Stromal cell of bone marrow (primary cell): ENCODE data around the gene SELL.
"Not testable (repeated sequence)": the region's sequence is repeated elsewhere in the genome, so short reads cannot be mapped to it uniquely, and the experiment has no call there.

Source experiments
- DNase-seq: peaks from one replicate; pipeline ENCODE4 v3.0.0-alpha.2; 2012; ENCODE audit warnings: low read depth

Gene SELL

DNA sequence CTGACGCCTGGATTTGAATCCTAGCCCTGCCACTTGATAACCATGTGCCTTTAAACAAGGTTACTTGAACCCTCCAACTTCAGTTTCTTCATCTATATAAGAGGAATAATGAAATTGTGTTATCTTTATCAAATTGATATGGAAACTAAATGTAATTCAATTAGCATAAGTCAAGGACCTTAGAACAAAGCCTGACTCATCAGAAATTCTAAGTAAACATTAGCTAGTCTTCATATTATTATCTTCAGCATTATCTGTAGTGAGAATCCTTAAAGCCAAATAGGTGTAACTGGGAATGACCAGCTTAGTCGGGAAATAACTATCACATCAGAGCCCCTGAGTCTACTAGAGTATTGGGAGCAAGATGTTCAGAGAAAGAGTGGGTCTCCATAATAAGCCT is 6.6 kb downstream of the SELL start:
- DNase-seq = no peak

DNA sequence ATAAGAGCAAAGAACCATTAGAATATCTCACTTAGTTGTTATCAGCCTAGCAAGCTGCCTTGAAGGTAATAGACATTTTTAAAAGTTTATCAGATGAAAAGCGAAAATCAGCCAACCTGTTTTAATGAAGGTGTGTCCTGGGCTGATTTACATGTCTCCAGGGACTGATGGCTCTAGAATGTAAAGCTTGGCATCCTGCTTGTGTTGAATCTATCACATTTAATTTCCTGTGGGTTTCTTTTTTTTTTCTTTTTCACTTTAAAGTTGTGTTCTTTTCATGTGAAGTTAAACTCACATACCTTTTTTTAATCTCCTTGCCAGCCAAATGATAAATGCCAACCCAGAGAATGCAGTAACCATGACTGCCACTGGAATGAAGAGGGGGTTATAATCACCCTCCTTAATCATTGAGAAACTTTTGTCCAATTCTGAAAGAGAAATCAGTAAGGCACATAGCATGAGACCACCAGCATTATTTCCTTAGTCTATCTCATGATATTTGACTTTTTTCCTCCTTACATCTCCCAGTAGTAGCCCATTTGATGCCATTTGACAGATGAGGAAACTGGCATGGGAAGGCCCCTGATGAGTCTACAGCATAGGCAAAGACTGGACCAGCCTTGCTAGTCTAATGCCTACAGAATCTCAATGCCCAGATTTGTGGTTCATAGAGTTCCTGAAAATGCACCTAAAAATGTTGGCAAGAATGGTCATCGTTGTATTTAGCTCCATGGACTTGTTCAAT is 10.0 kb downstream of the SELL start:
- no peak for DNase-seq

DNA sequence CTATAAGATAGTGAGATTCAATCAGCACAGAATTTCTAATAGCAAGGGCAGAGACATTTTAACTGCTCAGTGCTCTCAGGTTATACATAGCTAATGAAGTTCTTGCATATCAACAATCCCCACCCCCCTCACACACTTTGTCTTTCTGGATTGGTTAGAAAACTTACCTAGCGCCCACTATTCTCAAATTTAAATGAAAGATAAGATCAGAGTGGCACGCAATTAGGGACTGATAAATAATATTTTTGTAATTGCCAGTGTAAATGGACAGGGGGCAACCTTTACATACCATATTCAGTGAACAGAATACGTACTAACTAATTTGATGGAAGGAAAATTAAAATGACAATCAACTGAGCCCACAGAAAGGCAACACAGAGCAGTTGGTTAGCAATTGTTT is 11.7 kb downstream of the SELL start:
- DNase-seq = no peak

DNA sequence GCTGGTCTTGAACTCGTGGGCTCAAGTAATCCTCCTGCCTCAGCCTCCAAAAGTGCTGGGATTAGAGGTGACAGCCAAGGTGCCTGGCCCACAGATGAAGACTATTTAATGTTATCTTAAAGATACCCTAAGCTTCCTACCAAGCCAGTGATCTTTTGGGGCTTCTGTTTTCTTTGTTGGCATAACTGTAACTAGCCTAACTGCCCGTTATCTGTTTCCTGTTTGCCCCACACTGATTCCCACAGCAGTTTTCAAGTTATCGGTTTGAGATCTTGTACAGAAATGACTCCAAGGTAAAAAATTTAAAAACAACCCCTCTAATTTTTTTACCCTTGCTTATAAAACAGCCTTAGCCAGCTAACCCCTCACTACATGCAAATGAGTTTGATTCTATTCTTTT is 12.4 kb downstream of the SELL start:
- no peak for DNase-seq

DNA sequence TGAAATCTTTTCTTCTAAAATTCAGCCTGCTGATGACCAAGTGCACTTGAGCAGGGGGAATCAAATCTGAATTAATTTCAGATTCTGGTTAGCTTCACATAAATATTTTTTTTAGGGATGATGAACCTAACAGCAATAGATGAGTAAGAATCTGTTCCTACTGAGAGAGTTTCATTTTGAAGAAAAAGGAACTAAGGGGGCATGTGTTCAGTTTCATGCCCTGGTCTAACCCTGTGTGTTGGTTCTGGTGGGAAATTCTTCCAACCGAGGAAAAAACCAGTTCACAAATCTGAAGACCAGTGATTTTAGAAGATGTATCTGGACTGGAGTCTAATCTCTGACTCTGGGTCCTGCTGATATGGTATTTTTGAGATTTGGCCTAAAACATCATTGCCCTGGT is 13.7 kb downstream of the SELL start:
- DNase-seq = no peak

DNA sequence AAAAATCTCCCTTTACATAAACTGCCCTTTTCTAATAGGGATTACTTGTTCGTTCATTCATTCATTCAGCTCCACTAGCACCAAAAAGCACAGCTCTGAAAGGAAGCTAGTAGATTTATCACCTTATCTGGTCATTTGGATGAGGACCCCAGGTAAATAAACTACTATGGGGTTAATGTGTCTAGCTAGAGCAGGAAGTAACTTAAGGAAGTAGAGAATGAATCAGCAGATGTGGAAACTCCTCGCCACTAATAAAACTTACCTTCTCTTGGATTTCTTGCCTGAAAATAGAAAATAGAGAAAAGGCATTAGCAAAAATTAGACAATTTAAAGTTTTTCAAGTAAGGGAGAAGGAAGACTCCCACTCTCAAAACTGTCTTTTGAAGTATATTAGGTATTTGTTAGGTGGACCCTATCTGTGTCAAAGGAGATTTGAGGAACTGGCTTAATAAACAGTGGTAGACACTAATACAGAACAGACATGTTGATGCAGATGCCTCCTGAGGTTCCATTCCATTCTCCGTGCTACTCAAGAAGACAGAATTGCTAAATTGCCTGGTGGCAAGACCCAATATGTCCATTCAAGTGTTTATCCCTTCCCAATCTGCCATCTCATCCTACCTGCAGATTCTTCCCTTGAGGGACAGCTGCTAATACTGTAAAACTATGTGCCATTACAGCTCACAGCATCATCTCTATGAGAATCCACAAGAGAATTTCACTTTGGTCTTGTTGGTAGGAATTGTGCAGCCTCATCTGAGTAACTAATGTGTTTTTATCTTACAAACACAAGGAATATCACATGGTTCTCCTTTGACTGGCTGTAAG is 14.9 kb downstream of the SELL start:
- DNase-seq = no peak

DNA sequence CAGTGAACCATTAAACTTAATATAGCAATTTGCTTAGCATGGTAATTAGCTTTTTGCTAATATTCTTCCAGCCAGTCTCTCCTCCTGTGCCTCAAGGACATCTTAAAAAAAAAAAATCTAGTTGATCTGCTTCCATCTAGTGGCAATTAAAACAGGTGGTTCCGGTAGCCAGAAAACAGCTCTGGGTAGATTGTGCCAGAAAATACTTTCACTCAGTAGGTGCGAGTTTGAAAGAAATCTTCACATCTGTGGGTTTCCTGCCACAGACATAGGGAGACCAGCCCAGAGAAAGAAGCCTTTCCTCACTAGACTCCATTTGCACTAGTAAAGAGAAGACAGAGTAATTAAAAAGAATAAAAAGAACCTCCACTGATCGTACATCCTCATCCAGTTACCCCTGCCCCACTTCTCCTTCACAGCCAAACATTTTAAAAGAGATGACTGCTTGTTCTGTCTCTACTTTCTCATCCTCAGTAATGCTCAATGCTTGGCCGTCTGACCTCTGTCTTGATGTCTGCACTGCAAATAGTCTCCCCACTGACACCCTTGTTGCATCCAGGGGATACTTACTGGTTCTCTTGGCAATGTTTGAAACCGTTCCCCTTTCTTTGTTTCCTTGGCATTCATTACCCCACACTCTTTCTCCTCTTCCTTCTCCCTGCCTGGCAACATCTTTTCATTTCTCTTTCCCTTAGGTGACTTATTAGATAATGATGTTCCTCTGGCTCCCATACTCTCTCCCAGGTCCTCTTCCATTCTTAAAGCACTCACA is 16.9 kb downstream of the SELL start:
- DNase-seq = no peak

DNA sequence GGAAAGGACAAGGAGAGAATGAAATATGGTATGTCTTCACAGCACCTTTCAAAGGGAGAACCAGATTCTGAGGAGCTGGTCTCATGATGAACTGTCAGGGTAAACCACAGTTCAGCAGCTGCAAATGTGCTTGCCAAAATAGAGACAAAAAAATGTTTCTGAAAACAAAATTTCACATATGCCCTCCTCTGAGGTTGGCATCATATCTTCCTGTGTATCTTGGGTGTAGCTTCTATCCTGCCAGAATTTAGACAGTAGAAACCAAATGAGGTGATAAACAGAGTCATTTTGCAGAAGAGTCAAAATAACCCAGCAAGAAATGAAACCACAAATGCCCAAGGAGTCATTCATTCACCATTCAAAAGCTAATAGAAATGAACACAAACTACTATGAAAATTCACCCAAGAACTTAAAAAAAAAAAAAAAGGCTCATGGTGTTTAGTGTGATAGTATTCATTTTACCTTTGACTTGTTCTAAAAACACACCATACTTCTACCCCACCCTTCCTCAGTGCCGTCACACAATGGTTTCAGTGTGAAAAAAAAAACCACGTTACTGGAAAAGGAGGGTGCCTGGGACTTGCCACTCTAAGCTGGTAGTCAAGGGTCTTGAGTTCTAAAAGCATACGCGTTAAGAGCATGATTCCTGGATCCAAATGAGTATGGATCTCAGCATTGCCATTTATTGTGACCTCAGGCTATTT is 18.5 kb downstream of the SELL start:
- no peak for DNase-seq

DNA sequence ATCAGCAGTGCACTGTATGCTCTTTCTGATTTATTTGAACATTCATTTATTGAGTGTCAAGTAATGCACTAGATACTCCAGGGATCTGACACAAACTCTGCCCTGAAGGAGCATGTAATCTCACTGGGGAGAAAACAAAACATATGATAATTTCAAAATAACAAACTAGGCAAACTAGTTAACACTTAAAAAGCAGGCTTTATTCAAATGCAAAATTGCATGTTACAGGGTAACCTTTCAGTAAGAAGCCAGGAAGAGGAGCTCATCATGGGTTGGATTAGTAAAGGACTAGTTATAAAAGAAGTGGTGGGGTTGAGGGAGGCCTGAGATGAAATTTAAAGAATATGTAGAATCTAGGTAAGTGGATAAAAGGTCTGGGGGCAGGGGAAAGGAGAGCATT is 20.9 kb downstream of the SELL start:
- no peak for DNase-seq

DNA sequence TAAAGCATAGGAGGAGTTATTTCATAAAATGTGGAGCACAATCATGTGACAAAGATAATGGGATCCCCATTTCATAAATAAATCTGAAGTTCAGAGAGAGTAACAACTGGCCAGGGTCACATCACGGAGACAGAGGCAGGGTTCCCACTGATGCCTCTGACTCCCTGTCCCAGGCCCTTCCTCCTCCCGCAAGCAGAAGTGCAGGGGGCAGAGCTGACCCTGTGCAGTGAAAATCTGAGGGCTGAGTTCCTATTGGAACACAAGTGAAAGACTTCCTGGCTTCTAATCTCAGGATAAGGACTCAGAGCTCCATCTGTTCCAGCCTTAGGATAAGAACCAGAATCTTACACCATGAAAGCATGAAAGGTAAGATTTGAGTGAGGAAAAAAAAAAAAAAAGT is 22.0 kb downstream of the SELL start:
- DNase-seq = no peak

DNA sequence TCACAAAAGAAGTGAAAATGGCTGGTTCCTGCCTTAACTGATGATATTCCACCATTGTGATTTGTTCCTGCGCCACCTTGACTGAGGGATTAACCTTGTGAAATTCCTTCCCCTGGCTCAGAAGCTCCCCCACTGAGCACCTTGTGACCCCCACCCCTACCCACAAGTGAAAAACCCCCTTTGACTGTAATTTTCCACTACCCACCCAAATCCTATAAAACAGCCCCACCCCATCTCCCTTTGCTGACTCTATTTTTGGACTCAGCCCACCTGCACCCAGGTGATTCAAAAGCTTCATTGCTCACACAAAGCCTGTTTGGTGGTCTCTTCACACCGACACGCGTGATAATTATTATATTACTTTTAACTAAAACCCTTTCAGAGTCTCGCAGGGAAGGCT is 23.0 kb downstream of the SELL start:
- DNase-seq = not testable (repeated sequence)

DNA sequence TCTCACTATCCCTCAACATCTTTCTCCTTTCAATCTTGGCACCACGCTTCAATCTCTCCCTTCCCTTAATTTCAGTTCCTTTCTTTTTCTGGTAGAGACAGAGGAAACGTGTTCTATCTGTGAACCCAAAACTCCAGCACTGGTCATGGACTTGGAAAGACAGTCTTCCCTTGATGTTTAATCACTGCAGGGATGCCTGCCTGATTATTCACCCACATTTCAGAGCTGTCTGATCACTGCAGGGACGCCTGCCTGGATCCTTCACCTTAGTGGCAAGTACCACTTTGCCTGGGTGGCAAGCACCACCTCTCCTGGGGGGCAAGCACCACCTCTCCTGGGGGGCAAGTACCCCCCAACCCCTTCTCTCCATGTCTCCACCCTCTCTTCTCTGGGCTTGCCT is 27.8 kb downstream of the SELL start:
- DNase-seq = no peak

DNA sequence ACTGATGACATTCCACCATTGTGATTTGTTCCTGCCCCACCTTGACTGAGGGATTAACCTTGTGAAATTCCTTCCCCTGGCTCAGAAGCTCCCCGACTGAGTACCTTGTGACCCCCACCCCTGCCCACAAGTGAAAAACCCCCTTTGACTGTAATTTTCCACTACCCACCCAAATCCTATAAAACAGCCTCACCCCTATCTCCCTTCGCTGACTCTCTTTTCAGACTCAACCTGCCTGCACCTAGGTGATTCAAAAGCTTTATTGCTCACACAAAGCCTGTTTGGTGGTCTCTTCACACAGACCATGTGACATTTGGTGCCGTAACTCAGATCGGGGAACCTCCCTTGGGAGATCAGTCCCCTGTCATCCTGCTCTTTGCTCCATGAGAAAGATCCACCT is 28.3 kb downstream of the SELL start:
- not testable (repeated sequence) for DNase-seq

DNA sequence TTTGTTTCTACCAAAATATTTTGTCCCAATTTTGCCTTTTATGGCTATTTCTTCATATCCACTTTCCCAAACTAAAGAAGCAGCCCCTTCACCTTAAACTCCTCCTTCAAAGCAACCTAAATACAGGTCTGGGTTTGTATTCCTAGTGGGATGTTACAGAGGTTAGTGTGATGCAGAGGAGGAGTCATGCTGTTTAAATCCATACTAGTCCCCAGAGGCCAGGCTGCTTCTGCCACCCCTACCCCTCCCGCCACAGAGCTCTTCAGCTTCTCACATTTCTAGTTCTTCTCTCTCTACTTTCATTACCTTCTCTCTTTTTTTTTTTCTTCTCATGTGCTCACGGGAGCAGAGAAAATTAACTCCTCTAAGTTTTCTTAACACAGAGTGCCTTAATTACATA is 29.3 kb downstream of the SELL start:
- no peak for DNase-seq

DNA sequence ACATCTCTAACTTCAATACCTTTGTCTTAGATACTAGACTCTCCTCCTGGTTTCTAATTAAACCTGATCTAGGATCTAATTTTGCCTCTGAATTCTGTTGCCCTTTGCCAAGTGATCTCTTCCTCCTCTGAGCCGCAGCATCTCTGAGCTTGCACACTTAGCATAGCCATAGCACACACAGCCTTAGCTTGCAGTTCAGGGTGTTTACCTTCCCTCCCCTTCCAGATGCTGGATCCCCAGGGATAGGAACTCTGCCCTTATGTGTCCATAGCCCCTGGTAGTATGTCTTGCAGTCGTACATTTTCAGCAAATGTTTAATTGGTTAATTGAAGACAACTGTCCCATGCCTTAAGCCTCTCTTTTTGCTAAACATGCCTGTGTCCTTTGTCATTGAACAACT is 30.3 kb downstream of the SELL start:
- no peak for DNase-seq

DNA sequence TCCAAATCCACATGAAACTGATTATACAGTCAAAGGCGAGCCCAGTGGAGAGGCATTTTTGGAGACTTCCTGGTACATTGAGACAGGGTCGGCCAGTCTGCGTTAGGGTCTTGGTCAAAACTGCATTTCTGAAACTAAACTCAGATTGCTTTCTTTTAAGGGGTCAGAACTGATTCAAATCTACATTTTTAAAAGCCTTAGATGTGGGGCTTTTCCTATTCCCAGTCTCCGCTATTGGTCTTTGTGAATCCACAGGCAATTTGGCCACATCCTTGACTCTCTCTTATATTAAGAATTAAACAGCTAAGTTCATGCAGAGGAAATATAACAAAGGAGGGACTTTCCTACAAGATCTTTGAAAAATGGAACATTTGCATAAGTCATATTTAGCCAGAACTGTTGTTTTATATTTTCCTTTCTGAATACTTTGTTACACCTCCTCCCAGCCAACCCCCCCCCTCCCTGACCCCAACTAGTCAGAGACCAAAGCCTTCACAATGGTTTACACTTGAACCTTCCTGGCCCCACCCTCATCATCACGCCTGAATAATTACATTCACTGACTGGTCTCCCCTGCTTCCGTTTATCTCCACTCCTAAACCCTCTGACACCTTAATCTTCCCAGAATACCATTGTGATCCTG is 30.9 kb downstream of the SELL start:
- DNase-seq = no peak

DNA sequence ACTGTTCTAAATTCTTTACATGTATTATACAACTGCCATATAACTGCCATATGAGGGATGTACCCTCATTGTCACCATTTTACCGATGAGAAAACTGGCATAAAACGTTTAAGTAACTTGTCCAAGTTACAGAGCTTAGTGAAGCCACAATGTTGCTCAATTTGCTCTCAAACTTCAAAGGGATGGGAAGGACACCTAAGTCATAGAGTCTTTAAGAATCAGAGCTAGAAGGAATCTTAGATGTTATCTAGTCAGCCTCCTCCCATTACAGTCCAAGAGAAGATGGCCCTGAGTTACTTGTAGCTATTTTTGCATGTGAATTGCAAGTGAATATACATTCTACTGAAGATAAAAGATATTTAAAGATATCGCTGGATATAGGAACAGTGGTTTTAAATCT is 31.7 kb downstream of the SELL start:
- no peak for DNase-seq

DNA sequence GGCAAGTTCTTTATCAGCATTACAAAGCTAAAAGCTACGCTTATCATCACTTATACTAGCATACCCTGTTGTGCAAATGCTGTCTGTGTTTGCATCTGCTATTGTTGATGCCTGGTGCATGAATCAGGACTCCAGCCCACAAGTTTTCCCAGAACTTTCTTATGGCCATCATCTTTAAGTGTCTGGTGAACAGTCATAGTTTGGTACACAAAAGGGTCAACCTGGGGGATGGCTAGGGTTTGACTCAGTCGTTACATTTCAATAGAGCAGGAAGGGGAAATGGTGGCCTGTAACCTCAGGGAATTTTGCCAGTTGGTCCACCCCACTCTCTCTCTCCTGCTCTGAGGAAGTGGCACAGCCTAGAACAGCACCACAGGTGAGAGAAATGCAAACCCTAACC is 35.4 kb downstream of the SELL start:
- no peak for DNase-seq

DNA sequence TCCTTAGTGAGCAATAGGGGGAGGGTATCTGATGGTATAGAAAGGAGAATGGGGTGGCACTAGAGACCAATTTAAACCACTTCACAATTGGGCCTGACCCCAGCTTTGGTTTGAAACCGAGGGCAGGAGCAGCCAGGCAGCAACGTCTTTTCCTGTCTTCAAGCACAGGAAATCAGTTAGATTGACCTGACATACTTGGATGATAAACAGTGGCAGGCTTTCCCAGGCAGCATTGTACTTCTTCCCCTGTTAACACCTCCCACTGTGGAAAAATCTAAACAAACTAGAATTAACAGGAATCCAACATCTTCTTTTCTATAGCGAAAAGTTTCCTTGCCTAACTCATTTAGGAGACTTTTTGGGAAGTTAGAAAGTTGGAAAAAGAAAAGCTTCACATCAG is 40.6 kb downstream of the SELL start:
- DNase-seq = no peak

DNA sequence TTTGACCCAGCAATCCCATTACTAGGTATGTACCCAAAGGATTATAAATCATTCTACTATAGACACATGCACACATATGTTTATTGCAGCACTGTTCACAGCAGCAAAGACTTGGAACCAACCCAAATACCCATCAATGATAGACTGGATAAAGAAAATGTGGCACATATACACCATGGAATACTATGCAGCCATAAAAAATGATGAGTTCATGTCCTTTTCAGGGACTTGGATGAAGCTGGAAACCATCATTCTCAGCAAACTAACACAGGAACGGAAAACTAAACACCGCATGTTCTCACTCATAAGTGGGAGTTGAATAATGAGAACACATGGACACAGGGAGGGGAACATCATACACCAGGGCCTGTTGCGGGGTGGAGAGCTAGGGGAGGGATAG is 41.2 kb downstream of the SELL start:
- not testable (repeated sequence) for DNase-seq

DNA sequence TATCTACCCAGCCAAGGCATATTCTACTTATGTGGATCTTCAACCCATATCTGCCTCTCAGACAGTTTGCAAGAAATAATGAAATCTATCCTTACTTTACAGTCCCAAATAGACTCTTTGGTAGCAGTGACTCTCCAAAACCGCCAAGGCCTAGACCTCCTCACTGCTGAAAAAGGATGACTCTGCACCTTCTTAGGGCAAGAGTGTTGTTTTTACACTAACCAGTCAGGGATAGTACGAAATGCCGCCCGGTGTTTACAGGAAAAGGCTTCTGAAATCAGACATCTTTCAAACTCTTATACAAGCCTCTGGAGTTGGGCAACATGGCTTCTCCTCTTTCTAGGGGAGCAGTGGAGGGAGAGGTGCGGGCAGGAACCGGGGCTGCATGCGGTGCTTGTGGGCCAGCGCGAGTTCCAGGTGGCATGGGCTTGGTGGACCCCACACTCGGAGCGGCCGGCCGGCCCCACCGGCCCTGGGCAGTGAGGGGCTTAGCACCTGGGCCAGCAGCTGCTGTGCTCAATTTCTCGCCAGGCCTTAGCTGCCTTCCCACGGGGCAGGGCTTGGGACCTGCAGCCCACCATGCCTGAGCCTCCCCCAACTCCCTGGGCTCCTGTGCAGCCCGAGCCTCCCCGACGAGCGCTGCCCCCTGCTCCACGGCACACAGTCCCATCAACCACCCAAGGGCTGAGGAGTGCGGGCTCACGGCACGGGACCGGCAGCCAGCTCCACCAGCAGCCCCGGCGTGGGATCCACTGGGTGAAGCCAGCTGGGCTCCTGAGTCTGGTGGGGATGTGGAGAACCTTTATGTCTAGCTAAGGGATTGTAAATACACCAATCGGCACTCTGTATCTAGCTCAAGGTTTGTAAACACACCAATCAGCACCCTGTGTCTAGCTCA is 43.5 kb downstream of the SELL start:
- not testable (repeated sequence) for DNase-seq
